Activated naive CD8-positive, alpha-beta T cell treated with anti-CD3 and anti-CD28 coated beads, Interleukin-2, amount 50 U/mL, for 24 hours (primary cell): ENCODE data around the gene FGL2.
"Not testable (repeated sequence)": the region's sequence is repeated elsewhere in the genome, so short reads cannot be mapped to it uniquely, and the experiment has no call there.

ENCODE experiments used
- ATAC-seq: fragments of 150-1000 bp; cut with Tn5 transposase; one replicate; pipeline ENCODE4 v1.10.0; 2021
- DNase-seq: peaks from one replicate; pipeline ENCODE4 v3.0.0; 2021
- H3K27ac Mint-ChIP-seq: one replicate; pipeline ENCODE4 v1.8.0; 2021; ENCODE audit warnings: mild to moderate bottlenecking, mixed read lengths
- H3K27me3 Mint-ChIP-seq: one replicate; pipeline ENCODE4 v1.8.0; 2021; ENCODE audit warnings: mixed read lengths
- H3K36me3 Mint-ChIP-seq: one replicate; pipeline ENCODE4 v1.8.0; 2021; ENCODE audit warnings: low read depth, mixed read lengths
- H3K4me1 Mint-ChIP-seq: one replicate; pipeline ENCODE4 v1.8.0; 2021; ENCODE audit warnings: mixed read lengths
- H3K4me3 Mint-ChIP-seq: one replicate; pipeline ENCODE4 v1.8.0; 2021; ENCODE audit warnings: mild to moderate bottlenecking, moderate library complexity, mixed read lengths
- H3K9me3 Mint-ChIP-seq: one replicate; pipeline ENCODE4 v1.8.0; 2021; ENCODE audit warnings: mixed read lengths

The FGL2 gene

DNA sequence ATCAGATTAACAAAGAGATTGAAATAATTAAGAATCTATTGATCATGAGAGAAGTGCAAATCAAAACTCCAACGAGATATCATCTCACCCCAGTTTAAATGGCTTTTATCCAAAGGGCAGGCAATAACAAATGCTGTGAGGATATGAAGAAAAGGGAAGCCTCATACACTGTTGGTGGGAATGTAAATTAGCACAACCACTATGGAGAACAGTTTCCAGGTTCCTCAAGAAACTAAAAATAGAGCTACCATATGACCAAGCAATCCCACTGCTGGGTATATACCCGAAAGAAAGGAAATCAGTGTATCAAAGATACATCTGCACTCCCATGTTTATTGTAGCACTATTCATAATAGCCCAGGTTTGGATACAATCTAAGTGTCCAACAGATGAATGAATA lies 13.8 kb downstream of the FGL2 start:
- Mint-ChIP-seq H3K27me3 (no peaks in the 10 kb centered on the region), H3K4me1 (peaks cover 11% of the 10 kb centered on the region), H3K27ac (no peak overlapping the region), H3K9me3 (peaks cover 4% of the 10 kb centered on the region), H3K4me3 (no peak overlapping the region), H3K36me3 (peaks cover 3% of the 10 kb centered on the region)
- DNase-seq = no peak
- ATAC-seq = no peak

- peaks cover 3% of the 10 kb centered on the region for H3K36me3 Mint-ChIP-seq
- H3K27me3 Mint-ChIP-seq = no peaks in the 10 kb centered on the region
- peaks cover 5% of the 10 kb centered on the region for H3K9me3 Mint-ChIP-seq
- peaks cover 11% of the 10 kb centered on the region for H3K4me1 Mint-ChIP-seq
- no peak overlapping the region for H3K27ac Mint-ChIP-seq
- no peak overlapping the region for H3K4me3 Mint-ChIP-seq
- ATAC-seq (no peak), DNase-seq (no peak)
These were observed 14.6 kb downstream of the FGL2 start for GRCh38 chr7:77184990-77185389.

GRCh38 chr7:77184463-77184862 lies 15.2 kb downstream of the FGL2 start:
- Mint-ChIP-seq H3K9me3 (peaks cover 5% of the 10 kb centered on the region), H3K4me1 (peaks cover 9% of the 10 kb centered on the region), H3K36me3 (peaks cover 3% of the 10 kb centered on the region), H3K27ac (no peak overlapping the region), H3K27me3 (no peaks in the 10 kb centered on the region), H3K4me3 (no peak overlapping the region)
- ATAC-seq (no peak), DNase-seq (no peak)

GRCh38 chr7:77182261-77182660 lies 17.4 kb downstream of the FGL2 start:
- H3K27me3 Mint-ChIP-seq = no peaks in the 10 kb centered on the region
- ATAC-seq (no peak), DNase-seq (no peak)
- H3K4me1 Mint-ChIP-seq = peaks cover 4% of the 10 kb centered on the region
- H3K9me3 Mint-ChIP-seq = peaks cover 5% of the 10 kb centered on the region
- H3K4me3 Mint-ChIP-seq = no peak overlapping the region
- H3K27ac Mint-ChIP-seq = no peak overlapping the region
- H3K36me3 Mint-ChIP-seq = peaks cover 5% of the 10 kb centered on the region

DNA sequence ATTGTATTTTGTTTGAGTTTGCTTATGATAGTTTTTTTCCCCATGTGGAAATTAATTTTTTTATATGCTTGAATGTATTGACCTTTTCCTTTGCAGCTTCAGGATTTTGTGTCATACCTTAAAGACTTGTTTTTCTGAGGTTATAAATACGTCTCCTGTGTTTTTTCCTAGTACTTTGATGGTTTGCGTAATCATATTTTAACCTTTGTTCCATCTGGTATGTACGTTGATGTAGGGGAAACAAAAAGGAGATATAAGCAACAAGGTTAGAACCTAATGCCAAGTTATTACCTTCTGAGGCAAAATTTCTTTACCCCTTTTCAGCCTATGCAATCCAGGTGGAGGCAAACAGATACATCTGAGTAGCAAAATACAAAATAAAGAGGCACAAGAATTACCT lies 17.9 kb downstream of the FGL2 start:
- peaks cover 5% of the 10 kb centered on the region for H3K9me3 Mint-ChIP-seq
- H3K4me1 Mint-ChIP-seq = peaks cover 4% of the 10 kb centered on the region
- H3K27ac Mint-ChIP-seq = no peak overlapping the region
- H3K27me3 Mint-ChIP-seq = no peaks in the 10 kb centered on the region
- peaks cover 5% of the 10 kb centered on the region for H3K36me3 Mint-ChIP-seq
- no peak overlapping the region for H3K4me3 Mint-ChIP-seq
- ATAC-seq = no peak
- DNase-seq = no peak

GRCh38 chr7:77181015-77181595 lies 18.5 kb downstream of the FGL2 start:
- Mint-ChIP-seq H3K36me3 (peaks cover 5% of the 10 kb centered on the region), H3K9me3 (peaks cover 5% of the 10 kb centered on the region), H3K4me3 (no peak overlapping the region), H3K27me3 (no peaks in the 10 kb centered on the region), H3K27ac (peak overlapping the region; percentile 40), H3K4me1 (peaks cover 4% of the 10 kb centered on the region)
- ATAC-seq (peak; percentile 80), DNase-seq (no peak)

GRCh38 chr7:77178024-77178423 lies 21.6 kb downstream of the FGL2 start:
- DNase-seq, H3K4me1 Mint-ChIP-seq, H3K9me3 Mint-ChIP-seq, H3K4me3 Mint-ChIP-seq, ATAC-seq, H3K36me3 Mint-ChIP-seq, H3K27me3 Mint-ChIP-seq, H3K27ac Mint-ChIP-seq: not testable (repeated sequence)

GRCh38 chr7:77177321-77177904 lies 22.2 kb downstream of the FGL2 start:
- not testable (repeated sequence) for H3K9me3 Mint-ChIP-seq, H3K27me3 Mint-ChIP-seq

GRCh38 chr7:77175274-77175800 lies 24.3 kb downstream of the FGL2 start:
- DNase-seq, H3K27ac Mint-ChIP-seq, H3K9me3 Mint-ChIP-seq, H3K4me3 Mint-ChIP-seq, H3K4me1 Mint-ChIP-seq, ATAC-seq, H3K27me3 Mint-ChIP-seq, H3K36me3 Mint-ChIP-seq: not testable (repeated sequence)

More at GRCh38 chr7:77177321-77177904, 22.2 kb downstream of the FGL2 start:
- H3K4me3 Mint-ChIP-seq, H3K36me3 Mint-ChIP-seq, H3K27ac Mint-ChIP-seq, ATAC-seq, H3K4me1 Mint-ChIP-seq, DNase-seq: not testable (repeated sequence)

- not testable (repeated sequence) for H3K4me1 Mint-ChIP-seq, H3K4me3 Mint-ChIP-seq, DNase-seq, H3K9me3 Mint-ChIP-seq, H3K27ac Mint-ChIP-seq, ATAC-seq, H3K36me3 Mint-ChIP-seq, H3K27me3 Mint-ChIP-seq
These were observed 25.2 kb downstream of the FGL2 start for GRCh38 chr7:77174418-77174817.

DNA sequence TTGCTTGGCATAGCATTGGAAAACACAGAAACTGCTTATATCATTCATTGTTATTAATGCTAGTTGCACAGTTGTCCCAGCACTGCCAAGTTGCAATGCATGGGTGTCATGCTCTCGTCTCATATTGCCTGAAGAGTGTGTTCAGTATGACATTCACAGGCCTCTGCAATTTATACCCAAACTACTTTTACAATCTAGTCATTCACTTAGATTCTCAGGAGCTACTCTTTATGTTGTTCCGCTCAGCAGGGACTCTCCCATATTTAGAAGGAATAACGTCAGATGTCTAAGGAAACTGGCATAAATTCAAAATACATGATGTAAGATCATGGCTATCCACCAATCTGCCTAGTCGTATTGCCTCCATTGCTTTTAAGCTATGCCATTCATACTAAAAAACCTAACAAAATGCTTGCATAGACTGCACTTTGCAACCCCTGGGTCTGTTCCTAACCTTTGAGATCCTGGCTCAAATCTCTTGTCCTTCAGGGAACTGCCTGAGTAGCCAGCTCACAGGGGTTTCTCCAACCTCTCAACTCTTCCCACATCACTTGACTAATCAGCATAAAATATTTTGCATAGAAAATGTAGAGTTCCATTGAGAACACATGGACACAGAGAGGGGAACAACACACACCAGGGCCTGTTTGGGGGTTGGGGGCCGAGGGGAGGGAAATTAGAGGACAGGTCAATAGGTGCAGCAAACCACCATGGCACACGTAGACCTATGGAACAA lies 27.0 kb downstream of the FGL2 start:
- not testable (repeated sequence) for H3K27me3 Mint-ChIP-seq, ATAC-seq, H3K4me1 Mint-ChIP-seq, H3K9me3 Mint-ChIP-seq, DNase-seq, H3K4me3 Mint-ChIP-seq, H3K27ac Mint-ChIP-seq, H3K36me3 Mint-ChIP-seq

GRCh38 chr7:77171073-77171472 lies 28.5 kb downstream of the FGL2 start:
- not testable (repeated sequence) for H3K27ac Mint-ChIP-seq, H3K27me3 Mint-ChIP-seq, H3K4me1 Mint-ChIP-seq, DNase-seq, H3K9me3 Mint-ChIP-seq, H3K4me3 Mint-ChIP-seq, ATAC-seq, H3K36me3 Mint-ChIP-seq

DNA sequence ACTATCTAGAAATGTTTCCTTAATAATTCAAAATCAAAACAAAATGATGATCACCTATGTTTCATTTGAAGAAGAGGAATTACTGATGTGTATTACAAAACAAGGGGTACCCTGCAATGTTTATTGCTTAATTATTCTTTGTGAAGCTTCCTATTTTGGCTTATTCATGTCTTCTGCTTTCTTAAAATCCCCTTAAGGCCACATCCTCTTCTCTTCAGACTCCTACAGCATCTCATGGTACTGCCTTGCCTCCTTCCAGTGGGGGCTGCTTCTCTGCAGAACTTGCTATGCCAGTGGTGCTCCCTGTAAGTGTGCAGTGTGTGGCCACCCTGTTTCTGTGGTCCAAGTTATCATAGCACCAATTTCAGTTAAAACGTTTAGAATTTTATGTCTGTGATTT lies 42.2 kb downstream of the FGL2 start:
- ATAC-seq = peak; percentile 41
- Mint-ChIP-seq H3K27ac (peak overlapping the region; percentile 13), H3K36me3 (peaks cover 2% of the 10 kb centered on the region), H3K9me3 (no peaks in the 10 kb centered on the region), H3K4me1 (peaks cover 23% of the 10 kb centered on the region), H3K4me3 (no peak overlapping the region), H3K27me3 (no peaks in the 10 kb centered on the region)
- no peak for DNase-seq

DNA sequence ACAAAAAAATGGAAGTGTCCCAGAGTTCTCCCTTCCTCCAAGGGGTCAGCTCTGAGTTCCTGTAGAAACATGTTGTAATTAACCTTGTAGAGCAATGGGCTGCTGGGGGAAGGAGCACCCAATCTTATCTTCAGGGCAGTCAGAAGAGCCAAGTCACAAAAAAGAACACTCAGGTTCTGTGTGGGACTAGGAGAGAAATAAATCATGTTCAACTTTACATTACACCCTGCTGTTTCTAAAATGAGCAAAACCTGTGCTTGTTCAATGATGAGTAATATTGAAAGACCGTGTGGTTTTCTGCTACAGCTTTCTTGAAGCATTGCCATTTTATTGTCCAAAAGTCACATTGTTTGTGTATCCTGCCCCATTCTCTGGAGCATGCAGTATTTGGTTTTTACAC lies 42.6 kb downstream of the FGL2 start:
- H3K9me3 Mint-ChIP-seq, DNase-seq, H3K36me3 Mint-ChIP-seq, H3K27me3 Mint-ChIP-seq, H3K4me3 Mint-ChIP-seq: not testable (repeated sequence)
- Mint-ChIP-seq H3K4me1 (peaks cover 23% of the 10 kb centered on the region), H3K27ac (peak overlapping the region; percentile 13)
- peak; percentile 80 for ATAC-seq
